Lower leg skin (tissue), 4 donors: ENCODE results near the gene MYCBP2. TPM values are rescaled to one million over a fixed set of nuclear protein-coding genes. Genes with fewer than 3 reads are reported as not detected.

Experiments used
- DNase-seq, 2 donors: peaks; one replicate each; pipeline ENCODE4 v3.0.0-alpha.2; 2019; ENCODE audit warnings: low spot score in 2 of 2
- H3K4me3 ChIP-seq: fragments of 200-600 bp; sonication (generic); 2 replicates; pipeline ENCODE4 v1.5.1; 2017; ENCODE audit warnings: mild to moderate bottlenecking, low read depth; ENCODE audit not compliant: poor library complexity, severe bottlenecking
- CTCF ChIP-seq, 3 donors: fragments of 450-650 bp; IDR thresholded peaks; one replicate each; pipeline ENCODE4 v1.5.1; 2016; ENCODE audit warnings: antibody characterized with exemption in 3 of 3, mild to moderate bottlenecking in 3 of 3, moderate library complexity in 2 of 3
- POLR2A ChIP-seq, 2 donors: fragments of 450-650 bp; IDR thresholded peaks; one replicate each; pipeline ENCODE4 v1.6.1; 2016 to 2017; ENCODE audit warnings: antibody characterized with exemption in 2 of 2, mild to moderate bottlenecking in 1 of 2, moderate library complexity in 1 of 2
- WGBS, 2 donors: methylation state at CpG; one replicate each; pipeline ENCODE4 v1.1.5; 2018; 5-methylcytosine and 5-hydroxymethylcytosine counted together
- intact Hi-C: fragments of 100-400 bp; cut with DNase I; formaldehyde crosslinking; loops from one replicate; pipeline ENCODE4 v1.15.0; 2023; ENCODE audit warnings: low total_unique reads
- total RNA-seq, 4 donors: library from RNA; depleted of rRNA; stranded (reverse); fragments of >200 nt; gene quantifications; one replicate each; pipeline ENCODE4 v1.1.0, GENCODE V29; 2016

Gene MYCBP2
- total RNA-seq, 4 donors from 2014 or later, result 189 to 242 (median 231) TPM

- WGBS, 2 donors, result 97 to 100% methylated on average over 1 of the region's 1 CpG
- no peak overlapping the region for H3K4me3 ChIP-seq
- no peak for DNase-seq
- intact Hi-C loops, result no loop called here
- TF ChIP-seq CTCF (IDR thresholded peaks at IDR 0.05) (no peak), POLR2A (IDR thresholded peaks at IDR 0.05) (no peak)
These were observed 45.4 kb upstream of the MYCBP2 start for GRCh38 chr13:77372275-77372674.

- 68% methylated on average over 2 of the region's 2 CpGs for WGBS, 2 donors
- intact Hi-C loops, result no loop called here
- TF ChIP-seq CTCF (IDR thresholded peaks at IDR 0.05) (no peak), POLR2A (IDR thresholded peaks at IDR 0.05) (no peak)
- H3K4me3 ChIP-seq, result no peak overlapping the region
- DNase-seq, result no peak
These were observed 44.0 kb upstream of the MYCBP2 start for GRCh38 chr13:77370888-77371287.

- H3K4me3 ChIP-seq, result no peak overlapping the region
- no peak for DNase-seq
- intact Hi-C loops, result no loop called here
- TF ChIP-seq POLR2A (IDR thresholded peaks at IDR 0.05) (no peak), CTCF (IDR thresholded peaks at IDR 0.05) (no peak)
- WGBS, 2 donors, result 71 to 75% methylated on average over 1 of the region's 1 CpG
These were observed 35.3 kb upstream of the MYCBP2 start for GRCh38 chr13:77362166-77362565.

GRCh38 chr13:77360032-77360685, 33.3 kb upstream of the MYCBP2 start:
- intact Hi-C loops, result no loop called here
- no peak overlapping the region for H3K4me3 ChIP-seq
- DNase-seq, result no peak
- WGBS, 2 donors, result 60 to 67% methylated on average over 3 of the region's 3 CpGs
- no peak for TF ChIP-seq POLR2A (IDR thresholded peaks at IDR 0.05)
- TF ChIP-seq CTCF (IDR thresholded peaks at IDR 0.05), result no peak

- WGBS, 2 donors, result 81 to 84% methylated on average over 3 of the region's 3 CpGs
- TF ChIP-seq CTCF (IDR thresholded peaks at IDR 0.05), result no peak
- TF ChIP-seq POLR2A (IDR thresholded peaks at IDR 0.05), result no peak
- intact Hi-C loops, result no loop called here
- no peak overlapping the region for H3K4me3 ChIP-seq
- DNase-seq, result no peak
These were observed 32.3 kb upstream of the MYCBP2 start for GRCh38 chr13:77359171-77359570.

GRCh38 chr13:77358001-77358400, 31.1 kb upstream of the MYCBP2 start:
- DNase-seq, result no peak
- intact Hi-C loops, result no loop called here
- no peak overlapping the region for H3K4me3 ChIP-seq
- TF ChIP-seq CTCF (IDR thresholded peaks at IDR 0.05), result no peak
- TF ChIP-seq POLR2A (IDR thresholded peaks at IDR 0.05), result no peak
- WGBS, 2 donors, result 79 to 91% methylated on average over 1 of the region's 1 CpG
